Endothelial cell of umbilical vein (primary cell): ENCODE measurements around the gene ZNF428. TPM values are rescaled to one million over a fixed set of nuclear protein-coding genes. Genes with fewer than 3 reads are reported as not detected.

Source experiments
- BruUV-seq: library from RNA; stranded (reverse); fragments of 400-500 nt; replicated peaks from 2 replicates; lab custom pipeline; 2021; lab: Mats Ljungman, UMichigan
- CTCF ChIA-PET: fragments of 300-600, 350-600 bp; sonication (Branson Sonifier 250); formaldehyde crosslinking; loops from one replicate; lab custom pipeline; 2021; ENCODE audit warnings: antibody characterized with exemption, inconsistent platforms; lab: Charles Lee
- POLR2A ChIA-PET: fragments of 300-600, 350-600 bp; sonication (Branson Sonifier 250); formaldehyde crosslinking; loops from one replicate; lab custom pipeline; 2021; ENCODE audit warnings: antibody characterized with exemption, inconsistent platforms; lab: Charles Lee
- DNase-seq: peaks from one replicate; pipeline ENCODE4 v3.0.0-alpha.2; 2011; ENCODE audit warnings: low read depth, low spot score
- FAIRE-seq: peaks from 2 replicates; lab custom pipeline; 2011; peaks lifted over from hg19 to GRCh38; lab: Jason Lieb, UNC
- H2AFZ ChIP-seq: 2 replicates; pipeline ENCODE4 v1.6.0; 2012; ENCODE audit warnings: low read depth, low read length, control low read depth, inconsistent platforms
- H3K27ac ChIP-seq: 2 replicates; pipeline ENCODE4 v1.5.1; 2011; ENCODE audit warnings: low read depth, mild to moderate bottlenecking, control low read depth, low read length, moderate library complexity; ENCODE audit not compliant: insufficient read depth
- H3K27me3 ChIP-seq, 2 experiments: 2 replicates each; pipeline versions ENCODE4 v1.6.0 to v1.6.1; 2011; ENCODE audit warnings: low read length in 2 of 2, mixed read lengths in 1 of 2; ENCODE audit not compliant: control insufficient read depth in 2 of 2, insufficient read depth in 2 of 2
- H3K36me3 ChIP-seq, 2 experiments: 2 replicates in 1 of 2; 3 replicates in 1 of 2; pipeline ENCODE4 v1.5.1; 2011; ENCODE audit warnings: low read length in 2 of 2, mild to moderate bottlenecking in 1 of 2, moderate library complexity in 1 of 2; ENCODE audit not compliant: control insufficient read depth in 2 of 2, insufficient read depth in 2 of 2; ENCODE audit errors: extremely low read depth in 1 of 2
- H3K4me1 ChIP-seq: 3 replicates; pipeline ENCODE4 v1.5.1; 2011; ENCODE audit warnings: mild to moderate bottlenecking, low read length; ENCODE audit not compliant: control insufficient read depth, insufficient read depth; ENCODE audit errors: extremely low read depth
- H3K4me2 ChIP-seq: 2 replicates; pipeline ENCODE4 v1.6.1; 2011; ENCODE audit warnings: low read length, control low read depth, mixed read lengths; ENCODE audit not compliant: insufficient read depth
- H3K4me3 ChIP-seq, 3 experiments: fragments of 200-600 bp in 1 of 3; sonication (generic), shearing (Covaris generic) in 1 of 3; replicated peaks in 1 of 3; 2 replicates each; pipeline ENCODE4 v1.5.1; 2011 to 2016; ENCODE audit warnings: control low read depth in 3 of 3, low read length in 3 of 3, mild to moderate bottlenecking in 2 of 3, inconsistent platforms in 1 of 3, low read depth in 1 of 3, moderate library complexity in 1 of 3; ENCODE audit not compliant: insufficient read depth in 1 of 3
- H3K79me2 ChIP-seq: 2 replicates; pipeline ENCODE4 v1.6.0; 2012; ENCODE audit warnings: low read length, inconsistent platforms; ENCODE audit not compliant: control insufficient read depth, insufficient read depth
- H3K9ac ChIP-seq: replicated peaks from 2 replicates; pipeline ENCODE3; 2011; ENCODE audit warnings: low read length, control low read depth; ENCODE audit not compliant: insufficient read depth; ENCODE audit errors: extremely low read depth
- H3K9me1 ChIP-seq: replicated peaks from 3 replicates; pipeline ENCODE4 v1.6.0; 2011; ENCODE audit warnings: mild to moderate bottlenecking, low read length; ENCODE audit not compliant: control insufficient read depth, insufficient read depth; ENCODE audit errors: extremely low read depth
- H3K9me3 ChIP-seq: replicated peaks from 2 replicates; pipeline ENCODE4 v1.5.1; 2012; ENCODE audit warnings: low read length, inconsistent platforms; ENCODE audit not compliant: control insufficient read depth, insufficient read depth
- H4K20me1 ChIP-seq: replicated peaks from 2 replicates; pipeline ENCODE3; 2011; ENCODE audit warnings: mild to moderate bottlenecking, low read length; ENCODE audit not compliant: control insufficient read depth, insufficient read depth; ENCODE audit errors: extremely low read depth
- EZH2 ChIP-seq: IDR thresholded peaks from 2 replicates; pipeline ENCODE4 v1.6.1; 2012; ENCODE audit warnings: borderline replicate concordance, low read depth, mild to moderate bottlenecking, moderate library complexity, low read length, inconsistent platforms; ENCODE audit not compliant: severe bottlenecking
- FOS ChIP-seq: IDR thresholded peaks from 2 replicates; pipeline ENCODE4 v1.6.1; 2011; ENCODE audit warnings: mild to moderate bottlenecking, low read length, moderate library complexity, borderline replicate concordance; ENCODE audit not compliant: insufficient read depth
- GATA2 ChIP-seq: IDR thresholded peaks from 2 replicates; pipeline ENCODE4 v1.7.0; 2011; ENCODE audit warnings: low read depth, mild to moderate bottlenecking, moderate library complexity, mixed read lengths, low read length; ENCODE audit not compliant: insufficient read length, insufficient read depth
- JUN ChIP-seq: IDR thresholded peaks from 2 replicates; pipeline ENCODE4 v1.6.1; 2011; ENCODE audit warnings: borderline replicate concordance, low read depth; ENCODE audit not compliant: insufficient read length, insufficient read depth
- MYC ChIP-seq: IDR thresholded peaks from one replicate; pipeline ENCODE4 v1.6.1; 2011; ENCODE audit warnings: mild to moderate bottlenecking, low read depth, low read length
- POLR2A ChIP-seq: IDR thresholded peaks from 2 replicates; pipeline ENCODE4 v1.6.1; 2012; ENCODE audit warnings: low read depth, mild to moderate bottlenecking, control low read depth, low read length
- dilution Hi-C: fragments of 300-500 bp; cut with MboI; formaldehyde crosslinking; loops from one replicate; pipeline ENCODE4 v1.15.0; 2019; ENCODE audit warnings: low sequenced_read_pairs; ENCODE audit not compliant: extremely low pct_ligation_motif_present
- intact Hi-C: fragments of 100-400 bp; cut with micrococcal nuclease; formaldehyde crosslinking; loops from one replicate; pipeline ENCODE4 v1.10.0; 2022
- polyA plus RNA-seq, 4 experiments: library from polyadenylated mRNA; depleted of rRNA in 3 of 4; stranded (reverse) in 3 of 4; unstranded in 1 of 4; fragments of >200 nt; gene quantifications; 2 replicates each; pipeline versions ENCODE4 v1.2.1 to v1.2.3, GENCODE V29; 2011 to 2012; ENCODE audit warnings: missing spikeins in 1 of 4
- total RNA-seq: library from RNA; stranded (reverse); gene quantifications from 2 replicates; pipeline ENCODE4 v1.2.3, GENCODE V29; 2021
- TF ChIP-seq, protein P1 (sequence below): IDR thresholded peaks from 2 replicates; pipeline ENCODE4 v1.6.1; 2011; ENCODE audit not compliant: insufficient read depth, insufficient read length
- TF ChIP-seq, protein P2 (sequence below), 2 donors: IDR thresholded peaks; 1 replicate in 1 of 2; 2 replicates in 1 of 2; pipeline ENCODE4 v1.5.1; 2011; ENCODE audit warnings: low read length in 2 of 2, mild to moderate bottlenecking in 2 of 2, moderate library complexity in 2 of 2, control low read depth in 1 of 2, inconsistent platforms in 1 of 2, low read depth in 1 of 2; ENCODE audit not compliant: insufficient read depth in 1 of 2; ENCODE audit errors: extremely low read depth in 1 of 2

Gene ZNF428
- total and polyA plus RNA-seq, 2 donors (not counting 3 experiments of a cell fraction or from before 2014, with no cell fraction given), result 29.2 to 56.2 TPM

DNA sequence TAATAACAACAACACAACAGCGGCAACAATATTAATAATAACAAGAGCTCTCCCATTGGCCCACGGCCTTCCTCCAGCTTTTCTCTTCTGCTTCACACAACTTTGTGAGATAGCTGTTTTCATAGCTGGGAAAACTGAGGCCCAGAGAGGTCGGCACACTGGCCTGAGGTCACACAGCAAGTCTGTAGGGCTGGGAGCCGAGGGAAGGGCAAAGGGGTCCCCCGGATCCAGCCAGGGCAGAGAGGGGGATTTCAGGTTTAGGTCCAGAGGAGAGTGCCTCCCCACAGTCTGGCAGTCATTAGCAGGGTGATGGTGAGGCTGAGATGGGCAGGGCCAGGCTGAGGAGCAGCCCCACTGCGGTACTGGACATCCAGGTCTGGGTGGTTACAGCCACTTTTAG lies 29.2 kb upstream of the ZNF428 start:
- no peak overlapping the region for H3K4me2 ChIP-seq
- intact Hi-C loops, result no loop called here
- BruUV-seq, result TSS peak; percentile 27
- FAIRE-seq, result no peak
- H3K9me1 ChIP-seq, result no peaks in the 10 kb centered on the region
- dilution Hi-C loops, result no loop called here
- ChIA-PET POLR2A (no interaction called here), CTCF (interaction anchor here (1.2 kb wide), 1 partner anchor 93 kb away, joined by 3 read pairs; no protein-coding TSS in a partner anchor)
- H3K79me2 ChIP-seq, result no peaks in the 10 kb centered on the region
- H3K36me3 ChIP-seq, result peaks cover 2 to 5% of the 10 kb centered on the region in 2 experiments
- H4K20me1 ChIP-seq, result no peaks in the 10 kb centered on the region
- H3K9me3 ChIP-seq, result no peaks in the 10 kb centered on the region
- H3K27me3 ChIP-seq, result no peaks in the 10 kb centered on the region
- H3K9ac ChIP-seq, result no peak overlapping the region
- H3K4me1 ChIP-seq, result no peaks in the 10 kb centered on the region
- H2AFZ ChIP-seq, result no peak overlapping the region
- no peak for TF ChIP-seq EZH2
- TF ChIP-seq, protein P1, sequence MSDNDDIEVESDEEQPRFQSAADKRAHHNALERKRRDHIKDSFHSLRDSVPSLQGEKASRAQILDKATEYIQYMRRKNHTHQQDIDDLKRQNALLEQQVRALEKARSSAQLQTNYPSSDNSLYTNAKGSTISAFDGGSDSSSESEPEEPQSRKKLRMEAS, result no peak
- no peak for TF ChIP-seq POLR2A
- TF ChIP-seq JUN, result no peak
- no peak for TF ChIP-seq GATA2
- no peak for TF ChIP-seq MYC
- TF ChIP-seq FOS, result no peak
- TF ChIP-seq, protein P2, sequence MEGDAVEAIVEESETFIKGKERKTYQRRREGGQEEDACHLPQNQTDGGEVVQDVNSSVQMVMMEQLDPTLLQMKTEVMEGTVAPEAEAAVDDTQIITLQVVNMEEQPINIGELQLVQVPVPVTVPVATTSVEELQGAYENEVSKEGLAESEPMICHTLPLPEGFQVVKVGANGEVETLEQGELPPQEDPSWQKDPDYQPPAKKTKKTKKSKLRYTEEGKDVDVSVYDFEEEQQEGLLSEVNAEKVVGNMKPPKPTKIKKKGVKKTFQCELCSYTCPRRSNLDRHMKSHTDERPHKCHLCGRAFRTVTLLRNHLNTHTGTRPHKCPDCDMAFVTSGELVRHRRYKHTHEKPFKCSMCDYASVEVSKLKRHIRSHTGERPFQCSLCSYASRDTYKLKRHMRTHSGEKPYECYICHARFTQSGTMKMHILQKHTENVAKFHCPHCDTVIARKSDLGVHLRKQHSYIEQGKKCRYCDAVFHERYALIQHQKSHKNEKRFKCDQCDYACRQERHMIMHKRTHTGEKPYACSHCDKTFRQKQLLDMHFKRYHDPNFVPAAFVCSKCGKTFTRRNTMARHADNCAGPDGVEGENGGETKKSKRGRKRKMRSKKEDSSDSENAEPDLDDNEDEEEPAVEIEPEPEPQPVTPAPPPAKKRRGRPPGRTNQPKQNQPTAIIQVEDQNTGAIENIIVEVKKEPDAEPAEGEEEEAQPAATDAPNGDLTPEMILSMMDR (IDR thresholded peaks at IDR 0.05; ENCODE audit: extremely low read depth in 1 of 2, insufficient read depth in 1 of 2, low read depth in 1 of 2, low read length in 2 of 2), result no peak
- no peak overlapping the region for H3K27ac ChIP-seq
- H3K4me3 ChIP-seq, result no peak overlapping the region
- no peak for DNase-seq
